Measurements from ENCODE around the gene HEBP1. TPM values are rescaled to one million over a fixed set of nuclear protein-coding genes. Genes with fewer than 3 reads are reported as not detected.

HEBP1 gene, protein sequence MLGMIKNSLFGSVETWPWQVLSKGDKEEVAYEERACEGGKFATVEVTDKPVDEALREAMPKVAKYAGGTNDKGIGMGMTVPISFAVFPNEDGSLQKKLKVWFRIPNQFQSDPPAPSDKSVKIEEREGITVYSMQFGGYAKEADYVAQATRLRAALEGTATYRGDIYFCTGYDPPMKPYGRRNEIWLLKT
- 9.2 and 16.1 TPM in 2 replicates for total RNA-seq

GRCh38 chr12:12999959-13000615, at the start of gene HEBP1:
Gene HEBP1 (minus strand): TSS chr12:13000265. CDS start chr12:13000114, 151 bp downstream.

GRCh38 chr12:13044002-13044905, 44.2 kb upstream of the HEBP1 start, which contains the start of gene FAM234B:
Gene FAM234B (plus strand): TSS chr12:13044381. CDS start chr12:13044404, 23 bp downstream.

GRCh38 chr12:12952036-12952435, 48.0 kb downstream of the HEBP1 start, which contains the start of gene GPRC5D:
Gene GPRC5D (minus strand): TSS chr12:12952170. CDS start chr12:12950384, 1,786 bp downstream.

Other genes with a start within 250 kb of the HEBP1 start
- gene APOLD1, start 214.6 kb downstream of the HEBP1 start, total RNA-seq = 9.0 and 13.2 TPM in 2 replicates
- gene DDX47, start 186.9 kb downstream of the HEBP1 start, total RNA-seq = 67.7 and 86.7 TPM in 2 replicates
- 15.6 and 25.2 TPM in 2 replicates for gene GPRC5A, start 108.7 kb downstream of the HEBP1 start, total RNA-seq
- not detected in 2 replicates for gene GPRC5D, start 48.1 kb downstream of the HEBP1 start, total RNA-seq
- gene FAM234B, start 44.1 kb upstream of the HEBP1 start, total RNA-seq = 5.8 and 6.7 TPM in 2 replicates
- 0.12 TPM in 1 of 2 replicates, not detected in the other for gene GSG1, start 103.4 kb upstream of the HEBP1 start, total RNA-seq
- 77.4 and 264 TPM in 2 replicates for gene EMP1, start 196.5 kb upstream of the HEBP1 start, total RNA-seq

Measured in uterine smooth muscle cell (primary cell).